ENCODE results near the gene ERN1.

ERN1 gene

GRCh38 chr17:64157669-64158180, 27.8 kb upstream of the ERN1 start:
- DNase-seq (ENCODE audit: low spot score): no peak

DNA sequence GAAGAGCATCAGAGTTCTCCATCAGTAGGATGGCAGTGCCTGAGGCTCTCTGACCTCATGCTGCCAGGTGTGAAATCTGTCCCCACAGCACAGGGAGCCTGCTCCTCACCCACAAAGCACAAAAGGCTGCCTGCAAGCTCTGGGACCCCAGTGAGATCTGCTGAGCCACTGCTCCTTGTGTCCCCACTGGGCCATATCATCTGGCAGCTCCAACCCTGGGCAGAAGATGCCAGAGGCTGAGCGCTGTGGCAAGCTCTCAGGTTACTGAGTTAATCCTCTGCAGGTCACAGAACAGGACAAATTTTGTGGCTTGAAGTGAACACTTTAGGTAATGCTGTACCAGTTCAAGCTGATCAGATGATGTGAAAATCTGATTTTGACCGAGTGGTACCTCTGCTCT, 26.7 kb upstream of the ERN1 start:
- peak; percentile 26 for DNase-seq (ENCODE audit: low spot score)

DNA sequence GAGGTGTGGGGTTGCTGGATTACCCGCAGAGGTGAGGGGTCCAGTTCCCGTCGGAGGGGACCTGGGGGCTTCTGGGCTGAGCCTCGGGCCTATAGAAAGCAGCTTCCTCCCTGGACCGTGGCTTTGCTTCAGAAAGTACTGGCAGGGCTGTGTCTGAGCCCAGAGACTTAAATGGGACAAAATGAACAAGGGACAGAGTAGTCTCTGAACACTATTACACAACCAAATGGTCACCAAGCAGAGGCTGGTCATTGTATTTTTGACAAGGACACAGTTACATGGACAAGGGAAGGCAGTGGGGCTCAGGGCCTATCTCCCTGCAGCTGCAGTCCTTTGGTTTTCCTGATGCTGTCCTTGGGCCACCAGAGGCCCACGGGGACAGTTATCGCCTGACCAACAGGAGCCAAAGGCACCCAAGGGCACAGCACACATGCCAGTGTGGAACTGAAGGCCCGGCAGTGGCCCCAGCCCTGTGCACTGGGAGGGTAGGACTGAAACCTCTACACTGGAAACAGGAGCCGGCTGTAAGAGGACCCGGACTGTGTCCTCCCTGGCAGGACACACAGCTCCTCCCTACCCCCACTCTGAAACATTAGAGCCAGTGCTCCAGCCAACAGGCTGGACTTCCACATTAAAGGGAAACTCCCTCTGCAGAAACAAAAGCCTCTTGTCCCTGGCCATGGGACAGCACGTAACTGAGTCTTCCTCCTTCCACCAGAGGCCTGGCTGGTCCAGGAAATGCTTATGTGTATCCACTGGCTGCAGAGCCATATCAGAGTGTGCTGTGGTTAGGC, 26.0 kb upstream of the ERN1 start:
- peak; percentile 32 for DNase-seq (ENCODE audit: low spot score)

DNA sequence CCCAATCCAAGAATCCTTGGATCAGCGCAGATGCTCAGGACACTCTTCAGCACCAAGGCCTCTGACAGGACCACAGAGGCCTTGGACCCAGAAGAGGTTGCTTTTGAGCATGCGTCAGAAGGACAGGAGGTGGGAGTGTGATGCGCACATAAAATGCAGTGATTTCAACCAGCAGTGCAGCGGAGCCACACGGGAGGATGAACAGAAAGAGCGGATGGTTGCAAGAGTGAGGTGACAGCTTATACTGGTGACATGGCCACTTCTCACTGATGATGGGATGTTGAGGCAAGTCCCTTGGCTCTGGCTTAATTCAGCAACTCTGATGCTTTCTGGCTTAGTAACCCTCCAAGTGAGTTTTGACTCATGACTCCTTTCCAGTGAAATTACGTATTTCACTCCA, 25.2 kb upstream of the ERN1 start:
- DNase-seq (ENCODE audit: low spot score): no peak

GRCh38 chr17:64154717-64155116, 24.8 kb upstream of the ERN1 start:
- peak; percentile 45 for DNase-seq (ENCODE audit: low spot score)

- no peak for DNase-seq (ENCODE audit: low spot score)
These were observed 24.4 kb upstream of the ERN1 start for GRCh38 chr17:64154313-64154695.

GRCh38 chr17:64153565-64154312, 23.8 kb upstream of the ERN1 start:
- DNase-seq (ENCODE audit: low spot score): no peak

DNA sequence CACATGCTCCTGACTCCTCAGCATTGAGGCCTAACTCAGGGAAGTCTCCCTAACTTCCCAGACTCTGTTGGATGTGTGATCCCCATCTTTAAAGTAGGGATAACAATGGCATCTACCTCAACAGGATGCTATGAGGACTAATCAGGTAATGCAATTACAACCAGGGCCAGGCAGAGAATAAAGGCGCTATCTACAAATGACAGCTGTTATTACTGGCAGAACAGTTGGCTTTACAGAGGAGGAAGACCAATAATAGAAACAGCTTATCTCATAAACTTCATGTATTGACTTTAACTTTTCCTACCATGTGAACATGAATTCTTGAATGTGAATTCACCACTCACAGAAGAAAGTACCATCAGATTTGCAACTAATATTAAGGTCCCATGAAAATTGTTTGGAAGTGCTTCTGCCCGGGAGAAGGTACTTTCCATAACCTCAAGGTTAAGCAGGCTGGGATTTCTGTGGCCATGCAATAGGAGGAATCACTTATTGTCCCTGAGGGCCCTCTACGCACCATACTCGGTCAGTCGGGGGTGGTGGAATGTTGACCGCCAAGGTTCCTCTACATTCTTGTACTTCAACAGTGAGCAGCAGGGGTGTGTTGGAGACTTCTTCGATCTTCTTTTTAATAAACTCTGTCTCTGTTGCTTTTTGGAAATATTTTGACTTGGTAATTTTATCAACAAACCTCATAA, 22.6 kb upstream of the ERN1 start:
- DNase-seq (ENCODE audit: low spot score): no peak

- DNase-seq (ENCODE audit: low spot score): no peak
These were observed 21.0 kb upstream of the ERN1 start for GRCh38 chr17:64151016-64151368.

- DNase-seq (ENCODE audit: low spot score): peak; percentile 38
These were observed 20.5 kb upstream of the ERN1 start for GRCh38 chr17:64150237-64151015.

- DNase-seq (ENCODE audit: low spot score): no peak
These were observed 19.3 kb upstream of the ERN1 start for GRCh38 chr17:64149196-64149595.

DNA sequence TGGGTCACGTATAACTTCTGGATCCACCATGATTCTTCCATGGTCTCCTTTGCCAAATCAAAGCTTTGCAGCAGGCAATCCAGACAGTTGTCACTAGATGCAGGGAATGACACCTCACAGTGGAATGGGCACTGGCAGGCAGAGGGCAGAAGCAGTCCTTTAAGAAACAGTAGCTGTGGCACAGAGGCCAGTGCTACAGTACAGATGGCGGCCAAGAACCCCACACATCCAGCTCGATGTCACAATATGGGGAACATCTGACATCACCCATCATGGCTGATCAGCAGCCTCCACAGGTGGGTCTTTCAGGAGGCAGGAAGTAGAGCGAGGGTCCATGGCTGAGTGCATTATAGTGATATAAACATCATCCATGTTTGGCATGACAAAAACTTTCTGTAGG, 18.8 kb upstream of the ERN1 start:
- peak; percentile 60 for DNase-seq (ENCODE audit: low spot score)

GRCh38 chr17:64148017-64148631, 18.2 kb upstream of the ERN1 start:
- DNase-seq (ENCODE audit: low spot score): no peak

DNA sequence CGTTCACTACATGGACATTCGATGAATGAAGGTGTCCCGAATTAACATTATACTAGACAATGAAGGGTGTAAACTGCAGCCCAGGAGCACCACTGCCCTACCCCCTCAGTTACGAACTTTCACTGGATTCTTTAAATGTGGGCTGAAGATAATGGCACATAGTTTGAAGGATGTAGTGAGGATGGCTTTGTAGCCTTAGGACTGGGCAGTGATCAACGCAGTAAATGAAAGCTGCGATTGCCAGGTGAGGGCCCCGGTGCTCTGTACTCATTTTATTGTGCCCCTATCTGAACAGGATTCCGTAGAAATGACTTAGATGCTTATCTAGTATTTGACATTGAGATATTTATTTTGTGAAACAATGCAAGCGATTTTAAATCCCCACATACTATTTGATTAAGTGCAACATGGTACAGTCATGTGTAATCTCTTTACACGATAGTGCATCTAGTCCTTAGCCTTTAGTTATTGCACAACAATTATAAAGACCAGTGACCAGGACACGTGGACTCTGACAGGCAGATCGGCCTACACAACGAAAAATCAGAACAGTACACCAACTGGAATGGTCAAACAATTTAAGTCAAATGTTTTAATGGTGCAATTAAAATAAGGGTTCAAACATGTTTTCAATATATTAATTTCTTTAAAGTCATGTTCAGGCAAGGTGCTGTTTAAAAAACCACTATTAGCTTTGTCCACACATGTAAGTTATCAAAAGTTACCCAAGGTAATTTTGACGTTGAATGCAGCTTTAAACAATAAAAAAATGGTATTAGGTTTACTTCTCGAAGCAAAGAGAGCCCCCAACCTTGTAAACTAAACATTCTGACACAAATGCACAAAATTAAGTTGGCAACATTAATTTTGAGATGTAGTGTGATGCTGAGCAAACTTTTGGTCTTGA, 17.4 kb upstream of the ERN1 start:
- DNase-seq (ENCODE audit: low spot score): no peak

DNA sequence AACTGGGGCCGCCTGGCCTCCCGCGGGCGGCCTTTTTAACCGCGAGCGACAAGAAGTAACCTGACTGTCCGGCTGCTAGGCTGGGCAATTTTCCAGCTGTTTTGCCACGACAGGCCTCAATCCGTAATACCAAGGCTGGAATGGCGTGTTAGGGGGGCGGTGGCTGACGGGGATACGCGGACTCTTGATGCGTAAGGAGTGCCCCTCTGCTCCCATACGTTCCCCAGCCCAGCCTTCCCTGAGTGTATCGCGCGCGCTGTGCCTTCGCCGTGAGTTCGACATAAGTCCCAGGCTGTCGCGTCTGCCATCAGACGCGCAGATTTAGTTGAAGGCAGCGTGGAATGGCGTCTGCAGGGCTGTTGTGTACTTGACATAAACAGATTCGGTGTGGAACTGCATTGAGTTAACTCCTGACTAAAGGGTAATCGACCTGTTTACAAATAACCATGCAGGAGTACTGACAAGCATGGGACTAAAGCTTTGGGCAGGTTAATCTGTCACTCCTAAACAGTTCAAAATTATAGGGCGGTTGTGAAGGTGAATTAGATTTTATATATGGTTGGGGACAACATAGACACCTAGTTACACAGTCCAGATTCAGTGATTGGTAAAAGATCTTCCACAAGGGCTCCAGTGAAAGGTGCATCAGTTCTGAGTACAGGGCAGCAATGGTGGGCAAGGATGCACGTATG, 16.6 kb upstream of the ERN1 start:
- DNase-seq (ENCODE audit: low spot score): peak; percentile 75

DNA sequence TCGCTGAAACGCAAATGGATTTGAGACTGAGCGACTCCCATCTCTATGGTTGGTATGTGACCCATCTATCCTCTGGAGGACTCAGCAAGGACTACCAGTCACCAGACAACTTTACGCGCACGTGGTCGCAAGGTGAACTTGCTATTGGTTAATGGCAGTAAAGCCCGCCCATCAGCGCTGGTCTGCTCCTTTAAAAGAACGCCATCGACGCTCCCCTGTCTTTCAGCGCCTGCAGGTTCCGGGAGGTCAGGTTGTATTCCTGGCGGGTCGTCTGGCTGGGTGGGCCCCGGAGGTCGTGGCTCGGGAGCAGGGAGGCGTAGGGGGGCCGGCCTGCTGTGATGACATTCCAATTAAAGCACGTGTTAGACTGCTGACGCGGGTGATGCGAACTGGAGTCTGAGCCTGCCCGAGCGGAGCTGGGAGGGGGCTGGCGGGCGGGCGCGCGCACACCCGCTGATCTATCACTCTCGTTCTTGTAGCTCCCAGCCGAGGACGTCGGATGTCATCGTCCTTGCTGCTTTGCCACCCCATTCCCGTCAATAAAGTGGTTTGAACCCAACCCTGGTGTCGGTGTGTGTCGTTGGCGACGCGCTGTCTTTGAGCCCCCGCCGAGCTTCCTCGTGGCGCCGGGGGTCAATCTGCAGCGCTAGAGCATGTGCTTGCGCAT, 15.9 kb upstream of the ERN1 start:
- peak; percentile 96 for DNase-seq (ENCODE audit: low spot score)

DNA sequence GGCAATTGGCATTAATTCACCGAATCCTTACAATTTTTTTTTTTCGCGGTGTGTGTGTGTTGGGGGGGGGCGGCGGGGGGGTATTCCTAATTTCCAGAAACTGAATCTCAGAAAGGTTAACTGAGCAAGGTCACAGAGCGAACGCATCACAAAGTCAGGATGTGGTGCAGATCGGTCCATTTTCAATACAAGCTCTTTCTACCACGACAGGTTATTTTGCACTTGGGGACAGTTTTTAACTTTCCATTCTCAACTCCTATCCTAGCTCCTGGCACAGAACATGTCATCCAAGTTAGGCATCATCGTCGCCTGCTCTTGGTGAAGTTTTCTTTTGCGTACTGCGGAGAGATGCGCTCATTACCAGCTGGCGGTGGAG, 15.4 kb upstream of the ERN1 start:
- DNase-seq (ENCODE audit: low spot score): no peak

- DNase-seq (ENCODE audit: low spot score): no peak
These were observed 9.6 kb upstream of the ERN1 start for GRCh38 chr17:64139542-64139941.

DNA sequence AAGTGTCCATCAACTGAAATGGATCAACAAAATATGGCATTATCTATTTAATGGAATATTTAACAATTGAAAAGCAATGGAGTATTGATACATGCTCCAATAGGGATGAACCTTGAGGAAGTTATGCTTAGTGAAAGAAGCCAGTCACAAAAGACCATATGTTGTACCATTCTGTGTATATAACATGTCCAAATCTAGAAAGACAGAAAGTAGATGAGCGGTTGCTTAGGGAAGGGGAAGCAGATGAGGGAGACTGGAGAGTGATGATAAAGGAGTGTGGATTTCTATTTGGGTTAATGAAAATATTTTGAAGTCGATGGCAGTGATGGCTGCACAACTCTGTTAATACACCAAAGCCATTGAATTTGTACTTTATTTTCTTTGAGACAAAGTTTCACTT, 8.5 kb upstream of the ERN1 start:
- DNase-seq (ENCODE audit: low spot score): no peak

Data from D341Med (cell line).